Measurements from ENCODE around the gene LDHB.

DNA sequence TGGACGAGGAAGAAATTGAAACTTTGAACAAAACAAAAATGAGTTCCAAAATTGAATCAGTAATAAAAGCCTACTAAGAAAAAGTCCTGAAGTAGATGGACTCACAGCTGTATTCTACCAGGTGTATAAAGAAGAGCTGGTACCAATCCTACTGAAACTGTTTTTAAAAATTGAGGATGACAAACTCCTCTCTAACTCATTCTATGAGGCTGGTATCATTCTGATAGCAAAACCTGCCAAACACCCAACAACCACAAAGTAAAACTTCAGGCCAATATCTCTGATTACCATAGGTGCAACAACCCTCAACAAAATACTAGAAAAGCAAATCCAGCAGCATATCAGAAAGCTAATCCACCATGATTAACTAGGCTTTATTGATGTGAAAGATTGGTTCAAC lies 33.9 kb upstream of the LDHB start:
- TF ChIP-seq POLR2A (IDR thresholded peaks at IDR 0.05): no peak
- TF ChIP-seq, protein P1, sequence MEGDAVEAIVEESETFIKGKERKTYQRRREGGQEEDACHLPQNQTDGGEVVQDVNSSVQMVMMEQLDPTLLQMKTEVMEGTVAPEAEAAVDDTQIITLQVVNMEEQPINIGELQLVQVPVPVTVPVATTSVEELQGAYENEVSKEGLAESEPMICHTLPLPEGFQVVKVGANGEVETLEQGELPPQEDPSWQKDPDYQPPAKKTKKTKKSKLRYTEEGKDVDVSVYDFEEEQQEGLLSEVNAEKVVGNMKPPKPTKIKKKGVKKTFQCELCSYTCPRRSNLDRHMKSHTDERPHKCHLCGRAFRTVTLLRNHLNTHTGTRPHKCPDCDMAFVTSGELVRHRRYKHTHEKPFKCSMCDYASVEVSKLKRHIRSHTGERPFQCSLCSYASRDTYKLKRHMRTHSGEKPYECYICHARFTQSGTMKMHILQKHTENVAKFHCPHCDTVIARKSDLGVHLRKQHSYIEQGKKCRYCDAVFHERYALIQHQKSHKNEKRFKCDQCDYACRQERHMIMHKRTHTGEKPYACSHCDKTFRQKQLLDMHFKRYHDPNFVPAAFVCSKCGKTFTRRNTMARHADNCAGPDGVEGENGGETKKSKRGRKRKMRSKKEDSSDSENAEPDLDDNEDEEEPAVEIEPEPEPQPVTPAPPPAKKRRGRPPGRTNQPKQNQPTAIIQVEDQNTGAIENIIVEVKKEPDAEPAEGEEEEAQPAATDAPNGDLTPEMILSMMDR (IDR thresholded peaks at IDR 0.05): no peak
